HG02973 (cell line): Measurements from ENCODE around the gene ZNF740.
"Not testable (repeated sequence)": the region's sequence is repeated elsewhere in the genome, so short reads cannot be mapped to it uniquely, and the experiment has no call there.

Experiments
- ATAC-seq: cut with Tn5 transposase; IDR thresholded peaks from one replicate; pipeline ENCODE4 v1.9.1; 2021; ENCODE audit warnings: moderate library complexity; ENCODE audit not compliant: unreplicated experiment

Gene ZNF740

GRCh38 chr12:53180220-53180930 lies at the start of gene ZNF740, which contains the start of gene CSAD:
ZNF740 (plus strand) TSS chr12:53180722; CDS start chr12:53181984, 1,262 bp downstream.
CSAD (minus strand) TSS chr12:53180925; CDS start chr12:53173470, 7,455 bp downstream.
- ATAC-seq, result peak; percentile 87

- no peak for ATAC-seq
These were observed 48.7 kb upstream of the ZNF740 start for GRCh38 chr12:53131844-53132243.

- ATAC-seq, result no peak
These were observed 46.8 kb upstream of the ZNF740 start for GRCh38 chr12:53133722-53134121.

- no peak for ATAC-seq
These were observed 37.2 kb upstream of the ZNF740 start for GRCh38 chr12:53143355-53143754.

GRCh38 chr12:53145383-53146260 lies 34.9 kb upstream of the ZNF740 start:
- no peak for ATAC-seq

GRCh38 chr12:53147181-53147580 lies 33.3 kb upstream of the ZNF740 start:
- no peak for ATAC-seq

- no peak for ATAC-seq
These were observed 32.9 kb upstream of the ZNF740 start for GRCh38 chr12:53147653-53148052.

- ATAC-seq, result no peak
These were observed 29.5 kb upstream of the ZNF740 start for GRCh38 chr12:53151039-53151438.

GRCh38 chr12:53152390-53152789 lies 28.1 kb upstream of the ZNF740 start:
- no peak for ATAC-seq

GRCh38 chr12:53159195-53159839 lies 21.2 kb upstream of the ZNF740 start:
- peak; percentile 60 for ATAC-seq

GRCh38 chr12:53160000-53160399 lies 20.5 kb upstream of the ZNF740 start:
- no peak for ATAC-seq

- no peak for ATAC-seq
These were observed 19.8 kb upstream of the ZNF740 start for GRCh38 chr12:53160673-53161072.

- ATAC-seq, result no peak
These were observed 19.2 kb upstream of the ZNF740 start for GRCh38 chr12:53161119-53161911.

- ATAC-seq, result not testable (repeated sequence)
These were observed 17.5 kb upstream of the ZNF740 start for GRCh38 chr12:53163008-53163407.

- no peak for ATAC-seq
These were observed 13.7 kb upstream of the ZNF740 start for GRCh38 chr12:53166837-53167236.

GRCh38 chr12:53169644-53170043 lies 10.9 kb upstream of the ZNF740 start:
- ATAC-seq, result no peak

GRCh38 chr12:53170215-53170614 lies 10.3 kb upstream of the ZNF740 start:
- no peak for ATAC-seq

- no peak for ATAC-seq
These were observed 9.4 kb upstream of the ZNF740 start for GRCh38 chr12:53170876-53171724.

- ATAC-seq, result no peak
These were observed 8.7 kb upstream of the ZNF740 start for GRCh38 chr12:53171725-53172329.
